WTC11 (cell line): Measurements from ENCODE around the gene TENT4B.

Experiments
- CBFB ChIP-seq: sonication (generic); formaldehyde crosslinking; IDR thresholded peaks from 2 replicates; pipeline ENCODE4 v1.8.1; 2022; ENCODE audit warnings: mild to moderate bottlenecking, low read depth, missing genetic modification reagents
- CREB1 ChIP-seq: sonication (generic); formaldehyde crosslinking; IDR thresholded peaks from 2 replicates; pipeline ENCODE4 v1.8.0; 2023; ENCODE audit warnings: mild to moderate bottlenecking, missing genetic modification reagents
- CREM ChIP-seq: sonication (generic); formaldehyde crosslinking; IDR thresholded peaks from 2 replicates; pipeline ENCODE4 v1.8.1; 2022; ENCODE audit warnings: mild to moderate bottlenecking, missing genetic modification reagents, moderate library complexity
- E2F4 ChIP-seq: sonication (generic); formaldehyde crosslinking; IDR thresholded peaks from 2 replicates; pipeline ENCODE4 v1.8.1; 2022; ENCODE audit warnings: low read depth, mild to moderate bottlenecking, moderate library complexity, missing genetic modification reagents, borderline replicate concordance
- MXD4 ChIP-seq: fragments of 250-450 bp; sonication (Bioruptor Pico); IDR thresholded peaks from 2 replicates; pipeline ENCODE4 v1.8.0; 2021; ENCODE audit warnings: mild to moderate bottlenecking, moderate library complexity, borderline replicate concordance
- NR2C2 ChIP-seq: sonication (generic); formaldehyde crosslinking; IDR thresholded peaks from 2 replicates; pipeline ENCODE4 v1.8.0; 2022; ENCODE audit warnings: mild to moderate bottlenecking, missing genetic modification reagents
- NR3C1 ChIP-seq: sonication (generic); formaldehyde crosslinking; conservative IDR thresholded peaks from 2 replicates; pipeline ENCODE4 v1.8.1; 2023; ENCODE audit warnings: low read depth, mild to moderate bottlenecking, missing genetic modification reagents
- PRDM15 ChIP-seq: sonication (generic); formaldehyde crosslinking; IDR thresholded peaks from 2 replicates; pipeline ENCODE4 v1.8.0; 2022; ENCODE audit warnings: missing genetic modification reagents
- USF1 ChIP-seq: sonication (generic); formaldehyde crosslinking; IDR thresholded peaks from 2 replicates; pipeline ENCODE4 v1.8.0; 2022; ENCODE audit warnings: mild to moderate bottlenecking, missing genetic modification reagents
- TF ChIP-seq, protein P1 (sequence below): fragments of 200-600 bp; IDR thresholded peaks from 2 replicates; pipeline ENCODE4 v1.8.0; 2022; ENCODE audit warnings: antibody characterized with exemption

GRCh38 chr16:50259334-50260205 is 106.5 kb downstream of the TENT4B start:
- TF ChIP-seq, protein P1, sequence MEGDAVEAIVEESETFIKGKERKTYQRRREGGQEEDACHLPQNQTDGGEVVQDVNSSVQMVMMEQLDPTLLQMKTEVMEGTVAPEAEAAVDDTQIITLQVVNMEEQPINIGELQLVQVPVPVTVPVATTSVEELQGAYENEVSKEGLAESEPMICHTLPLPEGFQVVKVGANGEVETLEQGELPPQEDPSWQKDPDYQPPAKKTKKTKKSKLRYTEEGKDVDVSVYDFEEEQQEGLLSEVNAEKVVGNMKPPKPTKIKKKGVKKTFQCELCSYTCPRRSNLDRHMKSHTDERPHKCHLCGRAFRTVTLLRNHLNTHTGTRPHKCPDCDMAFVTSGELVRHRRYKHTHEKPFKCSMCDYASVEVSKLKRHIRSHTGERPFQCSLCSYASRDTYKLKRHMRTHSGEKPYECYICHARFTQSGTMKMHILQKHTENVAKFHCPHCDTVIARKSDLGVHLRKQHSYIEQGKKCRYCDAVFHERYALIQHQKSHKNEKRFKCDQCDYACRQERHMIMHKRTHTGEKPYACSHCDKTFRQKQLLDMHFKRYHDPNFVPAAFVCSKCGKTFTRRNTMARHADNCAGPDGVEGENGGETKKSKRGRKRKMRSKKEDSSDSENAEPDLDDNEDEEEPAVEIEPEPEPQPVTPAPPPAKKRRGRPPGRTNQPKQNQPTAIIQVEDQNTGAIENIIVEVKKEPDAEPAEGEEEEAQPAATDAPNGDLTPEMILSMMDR: no peak
- TF ChIP-seq PRDM15 (CRISPR knock-in tag) (no peak), CREM (CRISPR knock-in tag) (no peak), NR2C2 (no peak), E2F4 (no peak), CREB1 (CRISPR knock-in tag) (no peak), MXD4 (no peak), NR3C1 (CRISPR knock-in tag) (no peak), USF1 (no peak), CBFB (CRISPR knock-in tag) (no peak)
